ENCODE results near the gene CNEP1R1. TPM values are rescaled to one million over a fixed set of nuclear protein-coding genes. Genes with fewer than 3 reads are reported as not detected.
A peak's percentile ranks its signal among the peaks of the same experiment; 100 is the strongest.

CNEP1R1 gene
- total RNA-seq, 1 donor from 2014 or later, result 15.7 TPM

GRCh38 chr16:50065241-50065623 lies 40.2 kb downstream of the CNEP1R1 start:
- DNase-seq (ENCODE audit: low spot score), result no peak

- DNase-seq (ENCODE audit: low spot score), result peak; percentile 94
Observed at GRCh38 chr16:50065624-50066481, 40.8 kb downstream of the CNEP1R1 start, which contains the start of gene HEATR3. Gene HEATR3 (plus strand): TSS chr16:50065970. CDS start chr16:50066132, 162 bp downstream.

GRCh38 chr16:50066482-50067289 lies 41.7 kb downstream of the CNEP1R1 start:
- no peak for DNase-seq (ENCODE audit: low spot score)

GRCh38 chr16:50067290-50067853 lies 42.3 kb downstream of the CNEP1R1 start:
- no peak for DNase-seq (ENCODE audit: low spot score)

- no peak for DNase-seq (ENCODE audit: low spot score)
Observed at GRCh38 chr16:50068550-50068949, 43.5 kb downstream of the CNEP1R1 start.

- DNase-seq (ENCODE audit: low spot score), result no peak
Observed at GRCh38 chr16:50069060-50069459, 44.0 kb downstream of the CNEP1R1 start.

GRCh38 chr16:50071075-50071671 lies 46.1 kb downstream of the CNEP1R1 start:
- DNase-seq (ENCODE audit: low spot score), result no peak

GRCh38 chr16:50072730-50073129 lies 47.7 kb downstream of the CNEP1R1 start:
- DNase-seq (ENCODE audit: low spot score), result no peak

GRCh38 chr16:50079397-50080140 lies 54.5 kb downstream of the CNEP1R1 start:
- DNase-seq (ENCODE audit: low spot score), result no peak

- DNase-seq (ENCODE audit: low spot score), result no peak
Observed at GRCh38 chr16:50081428-50082018, 56.5 kb downstream of the CNEP1R1 start.

GRCh38 chr16:50083996-50084395 lies 59.0 kb downstream of the CNEP1R1 start:
- no peak for DNase-seq (ENCODE audit: low spot score)

GRCh38 chr16:50086176-50086575 lies 61.2 kb downstream of the CNEP1R1 start:
- no peak for DNase-seq (ENCODE audit: low spot score)

Other genes starting within 250 kb of the CNEP1R1 start
- gene ZNF423, start 169.1 kb upstream of the CNEP1R1 start, total RNA-seq, result 11.0 TPM
- 17.7 TPM for gene HEATR3, start 40.7 kb downstream of the CNEP1R1 start, total RNA-seq
- gene TENT4B, start 128.1 kb downstream of the CNEP1R1 start, total RNA-seq, result 13.3 TPM
- gene ADCY7, start 241.3 kb downstream of the CNEP1R1 start, total RNA-seq, result 46.0 TPM

Measured in mucosa of gallbladder (tissue), 1 donor.